RWPE1 (cell line): Measurements from ENCODE around the gene KLHL26.

Experiments
- CTCF ChIA-PET: fragments of 350-600 bp; sonication (Branson Sonifier 250); formaldehyde crosslinking; extraction: SDS; loops from one replicate; lab custom pipeline; 2021; lab: Yijun Ruan, JAX
- POLR2A ChIA-PET: fragments of 400-600 bp; formaldehyde crosslinking; extraction: SDS; loops from one replicate; lab custom pipeline; 2020; ENCODE audit warnings: antibody characterized with exemption; ENCODE audit not compliant: low non-redundant PET; lab: Yijun Ruan, JAX
- DNase-seq: peaks from one replicate; pipeline ENCODE4 v3.0.0; 2012; ENCODE audit warnings: low spot score
- H3K27ac ChIP-seq: fragments of 450-650 bp; 2 replicates; pipeline ENCODE4 v1.5.1; 2017
- TF ChIP-seq, protein P1 (sequence below): fragments of 450-650 bp; conservative IDR thresholded peaks from 2 replicates; pipeline ENCODE4 v1.5.1; 2017; ENCODE audit warnings: low read depth, mild to moderate bottlenecking

The KLHL26 gene

DNA sequence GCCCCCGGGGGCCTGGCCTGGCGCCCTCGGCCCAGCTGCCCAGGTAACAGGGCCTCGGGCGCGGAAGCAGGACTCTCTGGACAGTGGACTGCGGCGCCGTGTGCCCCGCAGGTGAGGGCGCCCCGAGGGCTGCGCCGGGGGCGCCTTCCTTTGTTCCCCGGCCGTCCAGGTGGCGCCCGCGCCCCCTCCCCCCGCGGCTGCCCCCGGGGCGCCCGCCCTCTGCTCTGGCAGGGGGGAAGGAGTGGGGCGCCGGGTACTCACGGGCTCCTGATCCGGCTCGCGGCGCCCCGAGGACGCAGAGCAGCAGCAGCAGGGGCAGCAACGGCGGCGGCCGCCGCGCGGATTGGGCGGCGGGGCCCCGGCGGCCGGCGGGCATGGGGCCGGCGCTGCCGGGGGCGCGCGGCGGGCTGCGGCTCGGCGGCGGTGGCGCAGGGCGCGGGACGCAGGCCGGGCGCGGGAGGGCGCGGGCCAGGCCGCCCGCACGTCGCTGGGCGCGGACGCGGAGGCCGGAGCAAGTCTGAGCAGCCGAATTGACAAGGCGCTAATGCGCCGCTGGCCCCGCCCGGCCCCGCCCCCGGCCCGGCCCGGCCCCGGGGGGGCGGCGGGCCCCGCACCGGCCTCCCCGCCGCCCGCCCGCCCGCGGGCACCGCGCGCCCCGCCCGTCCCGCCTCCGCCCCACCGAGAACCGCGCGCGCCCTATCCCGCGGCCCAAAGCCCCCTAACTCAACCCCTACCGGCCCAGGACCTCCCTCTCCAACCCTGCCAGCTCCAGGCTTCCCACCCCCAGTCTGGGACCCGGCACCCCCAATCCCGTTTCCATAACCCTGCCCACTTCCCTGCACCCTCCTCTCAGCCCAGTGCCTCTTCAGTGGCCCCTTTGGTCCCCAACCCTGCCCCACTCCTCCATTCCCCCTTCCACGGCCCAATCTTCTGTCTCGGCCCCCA is 30.3 kb upstream of the KLHL26 start, which contains the start of gene CRLF1:
Gene CRLF1, minus strand, starts transcription at position 519 of the 945 bp plus-strand sequence. Its CDS starts 143 bp downstream, at position 376.
- DNase-seq = no peak
- ChIA-PET CTCF (interaction anchor here (1.0 kb wide), 3 partner anchors 25 to 241 kb away, joined by 3 to 5 read pairs (median 4); no protein-coding TSS in a partner anchor), POLR2A (no interaction called here)
- TF ChIP-seq, protein P1, sequence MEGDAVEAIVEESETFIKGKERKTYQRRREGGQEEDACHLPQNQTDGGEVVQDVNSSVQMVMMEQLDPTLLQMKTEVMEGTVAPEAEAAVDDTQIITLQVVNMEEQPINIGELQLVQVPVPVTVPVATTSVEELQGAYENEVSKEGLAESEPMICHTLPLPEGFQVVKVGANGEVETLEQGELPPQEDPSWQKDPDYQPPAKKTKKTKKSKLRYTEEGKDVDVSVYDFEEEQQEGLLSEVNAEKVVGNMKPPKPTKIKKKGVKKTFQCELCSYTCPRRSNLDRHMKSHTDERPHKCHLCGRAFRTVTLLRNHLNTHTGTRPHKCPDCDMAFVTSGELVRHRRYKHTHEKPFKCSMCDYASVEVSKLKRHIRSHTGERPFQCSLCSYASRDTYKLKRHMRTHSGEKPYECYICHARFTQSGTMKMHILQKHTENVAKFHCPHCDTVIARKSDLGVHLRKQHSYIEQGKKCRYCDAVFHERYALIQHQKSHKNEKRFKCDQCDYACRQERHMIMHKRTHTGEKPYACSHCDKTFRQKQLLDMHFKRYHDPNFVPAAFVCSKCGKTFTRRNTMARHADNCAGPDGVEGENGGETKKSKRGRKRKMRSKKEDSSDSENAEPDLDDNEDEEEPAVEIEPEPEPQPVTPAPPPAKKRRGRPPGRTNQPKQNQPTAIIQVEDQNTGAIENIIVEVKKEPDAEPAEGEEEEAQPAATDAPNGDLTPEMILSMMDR = no peak
- peak within 1 kb of the TSS; percentile 10; the same call in 1 of the 2 replicates for H3K27ac ChIP-seq

DNA sequence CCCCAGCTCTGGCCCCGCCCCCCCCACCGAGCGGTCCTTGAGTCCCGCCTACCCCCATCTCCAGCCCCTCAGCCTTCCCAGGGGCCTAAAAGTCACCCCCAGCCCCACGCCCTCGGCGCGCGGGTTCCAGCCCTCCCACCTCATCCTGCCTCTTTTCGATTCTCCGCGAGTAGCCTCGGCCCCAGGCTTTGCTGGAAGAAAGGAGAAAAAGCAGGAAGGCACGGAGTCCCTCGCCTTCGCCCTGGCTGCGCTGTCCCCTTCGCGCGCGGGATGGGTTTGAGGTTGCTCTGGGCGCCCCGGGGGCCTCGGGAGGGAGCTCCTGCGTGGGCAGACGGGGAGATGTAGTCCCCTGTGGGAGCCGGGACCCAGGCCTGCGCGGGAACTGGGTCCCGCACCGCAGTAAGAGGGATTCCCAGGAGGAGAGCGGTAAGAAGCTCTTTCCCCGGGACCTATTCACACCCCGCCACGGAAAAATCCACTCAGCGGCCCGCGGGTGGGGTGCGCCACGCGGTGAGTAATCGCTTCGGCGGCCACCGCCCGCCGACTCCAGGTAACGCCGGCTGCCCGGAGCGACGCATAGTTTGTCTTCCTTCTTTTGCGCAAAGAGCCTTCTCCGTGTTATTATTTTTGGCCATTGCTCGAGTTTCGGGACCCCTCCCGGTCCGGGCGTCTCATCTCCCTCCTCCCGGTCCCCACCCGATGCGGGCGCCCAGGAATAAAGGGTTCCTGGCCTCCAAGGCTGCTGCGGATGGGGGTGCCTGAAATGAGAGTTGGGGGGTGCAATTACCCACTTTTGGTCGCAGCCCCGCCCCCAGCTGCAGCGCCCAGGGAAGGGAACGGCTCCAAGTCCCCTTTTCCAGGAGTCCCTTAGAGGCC is 29.4 kb upstream of the KLHL26 start:
- peak overlapping the region; percentile 10; the same call in 1 of the 2 replicates for H3K27ac ChIP-seq
- POLR2A ChIA-PET = no interaction called here
- no peak for DNase-seq
- CTCF ChIA-PET = interaction anchor here (1.0 kb wide), 3 partner anchors 24 to 240 kb away, joined by 3 to 5 read pairs (median 4); no protein-coding TSS in a partner anchor
- TF ChIP-seq, protein P1 = no peak

DNA sequence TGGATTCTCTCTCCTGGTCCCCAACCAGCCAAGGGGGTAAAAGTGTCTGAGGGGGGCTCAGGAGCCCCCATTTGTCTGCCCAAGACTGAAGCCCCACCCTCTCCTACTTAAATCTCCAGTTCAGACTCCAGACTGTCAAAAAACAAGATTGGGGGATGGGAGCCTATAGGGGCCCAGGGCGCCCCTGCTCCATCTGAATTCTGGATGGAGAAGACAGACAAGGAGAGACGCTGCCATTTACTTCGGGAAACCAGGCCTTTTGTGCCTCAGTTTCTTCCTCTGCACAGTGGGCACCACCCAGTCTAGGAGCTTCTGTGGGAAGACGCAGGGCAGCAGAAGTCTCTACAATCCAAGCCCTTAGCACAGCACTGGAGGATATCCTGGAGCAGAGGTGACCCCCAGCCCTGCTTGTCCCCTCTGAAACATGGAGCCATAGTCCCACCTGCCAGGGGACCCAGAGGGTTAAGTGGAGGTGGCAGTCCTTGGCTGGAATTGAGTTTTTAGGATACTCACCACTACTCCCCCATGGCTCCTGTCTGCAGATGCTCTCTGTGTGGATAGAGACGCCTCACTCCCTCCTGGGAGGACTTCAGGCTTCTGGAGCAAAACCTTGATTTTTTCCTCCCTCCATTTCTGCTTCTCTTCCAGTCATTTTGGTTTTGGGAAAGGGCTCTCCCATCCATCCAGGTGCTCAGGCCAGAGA is 28.6 kb upstream of the KLHL26 start:
- H3K27ac ChIP-seq = no peak overlapping the region
- TF ChIP-seq, protein P1 = no peak
- POLR2A ChIA-PET = no interaction called here
- DNase-seq = no peak
- CTCF ChIA-PET = interaction anchor here (1.0 kb wide), 1 partner anchor 224 kb away, joined by 5 read pairs; no protein-coding TSS in a partner anchor

DNA sequence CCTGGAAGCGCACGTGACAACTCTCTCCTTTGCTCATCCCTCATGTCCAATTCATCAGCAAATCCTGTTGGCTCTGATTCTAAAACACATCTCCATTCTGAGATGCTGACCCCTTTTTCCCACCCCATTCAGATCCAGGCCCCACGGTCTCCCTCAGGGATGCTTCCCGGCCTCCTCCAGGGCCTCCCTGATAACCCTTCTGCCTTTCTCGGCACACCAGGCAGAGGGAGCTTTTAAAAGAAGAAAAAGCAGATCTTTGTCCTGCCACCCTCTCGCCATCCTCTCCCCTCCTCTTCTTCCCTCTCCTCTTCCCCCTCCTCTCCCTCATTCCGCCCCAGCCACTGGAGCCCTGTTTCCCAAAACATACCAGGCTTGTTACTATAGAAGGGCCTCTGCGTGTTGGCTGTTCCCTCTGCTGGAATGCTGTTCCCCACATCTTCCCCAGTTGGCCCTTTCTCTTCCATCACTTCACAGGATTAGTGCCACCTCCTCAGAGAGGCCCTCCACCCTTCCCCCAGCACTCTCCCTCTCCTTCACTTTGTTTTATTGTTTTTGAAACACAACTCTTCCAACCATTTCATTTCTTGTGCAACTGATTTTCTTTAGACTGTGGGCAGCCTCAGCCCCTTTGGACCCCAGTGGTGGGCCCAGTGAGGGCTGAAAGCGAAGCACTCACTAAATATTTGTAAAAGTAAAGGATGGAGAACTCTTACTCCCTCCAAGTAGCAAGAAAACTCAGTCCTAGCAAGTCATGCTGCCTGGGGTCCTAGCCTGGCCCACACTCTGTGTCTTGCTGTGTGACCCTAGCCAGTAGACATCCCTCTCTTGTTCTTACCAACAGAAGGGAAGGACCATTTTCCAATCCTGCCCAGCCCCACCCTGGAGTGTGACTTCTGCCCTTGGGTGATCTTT is 27.8 kb upstream of the KLHL26 start:
- CTCF ChIA-PET = interaction anchor here (0.6 kb wide), 2 partner anchors 12 to 158 kb away, joined by 3 to 4 read pairs; no protein-coding TSS in a partner anchor
- DNase-seq = no peak
- POLR2A ChIA-PET = no interaction called here
- no peak overlapping the region for H3K27ac ChIP-seq
- TF ChIP-seq, protein P1 = no peak

DNA sequence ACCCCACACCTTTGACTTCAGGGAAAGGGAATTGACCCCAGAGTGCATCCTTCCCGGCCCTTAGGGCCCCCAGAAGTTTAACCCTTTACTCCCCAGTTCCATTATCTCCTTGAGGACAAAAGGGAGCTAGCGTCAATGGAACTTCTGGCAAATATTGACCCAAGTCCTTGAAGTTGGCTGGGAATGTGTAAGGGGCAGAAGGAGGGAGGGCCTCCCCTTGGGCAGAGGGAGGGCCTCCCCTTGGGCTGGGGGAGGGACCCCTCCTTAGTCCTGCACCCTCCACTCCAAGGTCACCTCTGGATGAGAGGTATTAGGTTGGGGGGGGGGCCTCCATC is 27.1 kb upstream of the KLHL26 start:
- H3K27ac ChIP-seq = no peak overlapping the region
- CTCF ChIA-PET = interaction anchor here (0.6 kb wide), 2 partner anchors 159 to 240 kb away, joined by 3 to 4 read pairs; no protein-coding TSS in a partner anchor
- DNase-seq = no peak
- POLR2A ChIA-PET = no interaction called here
- TF ChIP-seq, protein P1 = no peak
